Panc1 (cell line): ENCODE data around the gene C12orf54. TPM values are rescaled to one million over a fixed set of nuclear protein-coding genes. Genes with fewer than 3 reads are reported as not detected.

ENCODE experiments used
- ATAC-seq: fragments of 200-7000 bp; cut with Tn5 transposase; 2 replicates; pipeline ENCODE4 v1.9.1; 2020; ENCODE audit warnings: mild to moderate bottlenecking, moderate library complexity
- BruUV-seq: library from RNA; stranded (reverse); fragments of 400-500 nt; replicated peaks from 2 replicates; lab custom pipeline; 2021; lab: Mats Ljungman, UMichigan
- CTCF ChIA-PET: fragments of 300-600 bp; sonication (Branson Sonifier 250); formaldehyde crosslinking; loops from one replicate; lab custom pipeline; 2022; ENCODE audit warnings: antibody characterized with exemption; lab: Charles Lee
- POLR2A ChIA-PET: fragments of 300-600 bp; sonication (Branson Sonifier 250); formaldehyde crosslinking; loops from one replicate; lab custom pipeline; 2022; ENCODE audit warnings: antibody characterized with exemption; lab: Charles Lee
- DNase-seq: peaks from one replicate; pipeline ENCODE4 v3.0.0-alpha.2; 2010; ENCODE audit warnings: low read depth, low spot score
- H3K27ac ChIP-seq: 2 replicates; pipeline ENCODE4 v1.5.1; 2011; ENCODE audit warnings: mild to moderate bottlenecking, low read length, inconsistent platforms
- H3K27me3 ChIP-seq: fragments of 200-500 bp; sonication (Bioruptor generic); 2 replicates; pipeline ENCODE4 v1.6.0; 2014; ENCODE audit warnings: low read length, inconsistent platforms; ENCODE audit not compliant: control insufficient read depth, insufficient read depth
- H3K36me3 ChIP-seq: fragments of 200-500 bp; sonication (Bioruptor generic); 2 replicates; pipeline ENCODE4 v1.5.1; 2014; ENCODE audit warnings: inconsistent platforms, mild to moderate bottlenecking, low read length, moderate library complexity; ENCODE audit not compliant: control insufficient read depth, insufficient read depth
- H3K4me1 ChIP-seq: 2 replicates; pipeline ENCODE4 v1.5.1; 2011; ENCODE audit warnings: inconsistent platforms, mild to moderate bottlenecking, low read length, moderate library complexity; ENCODE audit not compliant: control insufficient read depth, insufficient read depth
- H3K4me3 ChIP-seq, 2 experiments: 2 replicates each; pipeline ENCODE4 v1.5.1; 2011 to 2012; ENCODE audit warnings: low read depth in 2 of 2, low read length in 2 of 2, mild to moderate bottlenecking in 2 of 2, inconsistent platforms in 1 of 2, moderate library complexity in 1 of 2
- H3K9me3 ChIP-seq: fragments of 200-500 bp; sonication (Bioruptor generic); 2 replicates; pipeline ENCODE4 v1.5.1; 2014; ENCODE audit warnings: low read depth, mild to moderate bottlenecking, inconsistent platforms, low read length, moderate library complexity; ENCODE audit not compliant: control insufficient read depth, insufficient read depth
- POLR2AphosphoS5 ChIP-seq: IDR thresholded peaks from 2 replicates; pipeline ENCODE4 v1.6.1; 2012; ENCODE audit warnings: mild to moderate bottlenecking, low read depth, low read length, moderate library complexity
- SIN3A ChIP-seq: IDR thresholded peaks from 2 replicates; pipeline ENCODE4 v1.6.1; 2012; ENCODE audit warnings: low read depth, mild to moderate bottlenecking, low read length, moderate library complexity, borderline replicate concordance; ENCODE audit not compliant: insufficient read depth
- TCF7L2 ChIP-seq: IDR thresholded peaks from 2 replicates; pipeline ENCODE4 v1.6.1; 2011; ENCODE audit warnings: mild to moderate bottlenecking, low read depth, low read length, inconsistent platforms
- in situ Hi-C: cut with HindIII; loops from 2 replicates; pipeline ENCODE4 v1.10.0; 2016; ENCODE audit warnings: low sequenced_read_pairs, low pct_unique_long_range_greater_than_20kb
- intact Hi-C: fragments of 100-400 bp; cut with micrococcal nuclease; formaldehyde crosslinking; loops from one replicate; pipeline ENCODE4 v1.10.0; 2022; ENCODE audit not compliant: unreplicated experiment
- total RNA-seq: library from RNA; stranded (reverse); gene quantifications from one replicate; pipeline ENCODE4 v1.2.1, GENCODE V29; 2021; ENCODE audit not compliant: unreplicated experiment
- TF ChIP-seq, protein P1 (sequence below): fragments of 450-650 bp; IDR thresholded peaks from 2 replicates; pipeline ENCODE4 v1.5.1; 2017; ENCODE audit warnings: mild to moderate bottlenecking
- TF ChIP-seq, protein P2 (sequence below), 2 experiments: IDR thresholded peaks; 2 replicates each; pipeline ENCODE4 v1.6.1; 2011 to 2012; ENCODE audit warnings: low read depth in 2 of 2, control low read depth in 1 of 2, low read length in 1 of 2, mild to moderate bottlenecking in 1 of 2, moderate library complexity in 1 of 2; ENCODE audit not compliant: insufficient read depth in 1 of 2

C12orf54 gene
- total RNA-seq, 1 experiment from 2014 or later: not detected

DNA sequence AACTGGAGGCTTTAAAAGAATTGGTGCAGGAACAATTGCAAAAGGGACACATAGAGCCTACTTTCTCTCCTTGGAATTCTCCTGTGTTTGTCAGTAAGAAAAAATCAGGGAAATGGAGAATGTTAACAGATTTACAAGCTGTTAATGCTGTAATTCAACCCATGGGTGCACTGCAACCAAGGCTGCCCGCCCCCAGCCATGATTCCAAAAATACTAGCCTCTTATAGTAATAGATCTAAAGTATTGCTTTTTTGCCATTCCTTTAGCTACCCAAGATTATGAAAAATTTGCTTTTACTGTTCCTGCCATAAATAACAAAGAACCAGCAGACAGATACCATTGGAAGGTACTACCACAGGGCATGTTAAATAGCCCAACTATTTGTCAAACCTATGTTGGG is 27.8 kb downstream of the C12orf54 start:
- no TSS peak for BruUV-seq
- ATAC-seq (no peak), DNase-seq (no peak)
- H3K4me1 ChIP-seq: no peaks in the 10 kb centered on the region
- no peak overlapping the region for H3K4me3 ChIP-seq
- H3K9me3 ChIP-seq: peaks cover 5% of the 10 kb centered on the region; the same call in 1 of the 2 replicates
- intact Hi-C loops: no loop called here
- in situ Hi-C loops: no loop called here
- TF ChIP-seq, protein P1, sequence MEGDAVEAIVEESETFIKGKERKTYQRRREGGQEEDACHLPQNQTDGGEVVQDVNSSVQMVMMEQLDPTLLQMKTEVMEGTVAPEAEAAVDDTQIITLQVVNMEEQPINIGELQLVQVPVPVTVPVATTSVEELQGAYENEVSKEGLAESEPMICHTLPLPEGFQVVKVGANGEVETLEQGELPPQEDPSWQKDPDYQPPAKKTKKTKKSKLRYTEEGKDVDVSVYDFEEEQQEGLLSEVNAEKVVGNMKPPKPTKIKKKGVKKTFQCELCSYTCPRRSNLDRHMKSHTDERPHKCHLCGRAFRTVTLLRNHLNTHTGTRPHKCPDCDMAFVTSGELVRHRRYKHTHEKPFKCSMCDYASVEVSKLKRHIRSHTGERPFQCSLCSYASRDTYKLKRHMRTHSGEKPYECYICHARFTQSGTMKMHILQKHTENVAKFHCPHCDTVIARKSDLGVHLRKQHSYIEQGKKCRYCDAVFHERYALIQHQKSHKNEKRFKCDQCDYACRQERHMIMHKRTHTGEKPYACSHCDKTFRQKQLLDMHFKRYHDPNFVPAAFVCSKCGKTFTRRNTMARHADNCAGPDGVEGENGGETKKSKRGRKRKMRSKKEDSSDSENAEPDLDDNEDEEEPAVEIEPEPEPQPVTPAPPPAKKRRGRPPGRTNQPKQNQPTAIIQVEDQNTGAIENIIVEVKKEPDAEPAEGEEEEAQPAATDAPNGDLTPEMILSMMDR: no peak
- TF ChIP-seq TCF7L2 (no peak), POLR2AphosphoS5 (no peak), SIN3A (no peak)
- TF ChIP-seq, protein P2, sequence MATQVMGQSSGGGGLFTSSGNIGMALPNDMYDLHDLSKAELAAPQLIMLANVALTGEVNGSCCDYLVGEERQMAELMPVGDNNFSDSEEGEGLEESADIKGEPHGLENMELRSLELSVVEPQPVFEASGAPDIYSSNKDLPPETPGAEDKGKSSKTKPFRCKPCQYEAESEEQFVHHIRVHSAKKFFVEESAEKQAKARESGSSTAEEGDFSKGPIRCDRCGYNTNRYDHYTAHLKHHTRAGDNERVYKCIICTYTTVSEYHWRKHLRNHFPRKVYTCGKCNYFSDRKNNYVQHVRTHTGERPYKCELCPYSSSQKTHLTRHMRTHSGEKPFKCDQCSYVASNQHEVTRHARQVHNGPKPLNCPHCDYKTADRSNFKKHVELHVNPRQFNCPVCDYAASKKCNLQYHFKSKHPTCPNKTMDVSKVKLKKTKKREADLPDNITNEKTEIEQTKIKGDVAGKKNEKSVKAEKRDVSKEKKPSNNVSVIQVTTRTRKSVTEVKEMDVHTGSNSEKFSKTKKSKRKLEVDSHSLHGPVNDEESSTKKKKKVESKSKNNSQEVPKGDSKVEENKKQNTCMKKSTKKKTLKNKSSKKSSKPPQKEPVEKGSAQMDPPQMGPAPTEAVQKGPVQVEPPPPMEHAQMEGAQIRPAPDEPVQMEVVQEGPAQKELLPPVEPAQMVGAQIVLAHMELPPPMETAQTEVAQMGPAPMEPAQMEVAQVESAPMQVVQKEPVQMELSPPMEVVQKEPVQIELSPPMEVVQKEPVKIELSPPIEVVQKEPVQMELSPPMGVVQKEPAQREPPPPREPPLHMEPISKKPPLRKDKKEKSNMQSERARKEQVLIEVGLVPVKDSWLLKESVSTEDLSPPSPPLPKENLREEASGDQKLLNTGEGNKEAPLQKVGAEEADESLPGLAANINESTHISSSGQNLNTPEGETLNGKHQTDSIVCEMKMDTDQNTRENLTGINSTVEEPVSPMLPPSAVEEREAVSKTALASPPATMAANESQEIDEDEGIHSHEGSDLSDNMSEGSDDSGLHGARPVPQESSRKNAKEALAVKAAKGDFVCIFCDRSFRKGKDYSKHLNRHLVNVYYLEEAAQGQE (IDR thresholded peaks at IDR 0.05; ENCODE audit: insufficient read depth in 1 of 2, low read depth in 2 of 2, low read length in 1 of 2): no peak
- peaks cover 4% of the 10 kb centered on the region; the same call in 1 of the 2 replicates for H3K27me3 ChIP-seq
- H3K36me3 ChIP-seq: no peaks in the 10 kb centered on the region
- CTCF ChIA-PET: no interaction called here
- POLR2A ChIA-PET: no interaction called here
- H3K27ac ChIP-seq: no peak overlapping the region

DNA sequence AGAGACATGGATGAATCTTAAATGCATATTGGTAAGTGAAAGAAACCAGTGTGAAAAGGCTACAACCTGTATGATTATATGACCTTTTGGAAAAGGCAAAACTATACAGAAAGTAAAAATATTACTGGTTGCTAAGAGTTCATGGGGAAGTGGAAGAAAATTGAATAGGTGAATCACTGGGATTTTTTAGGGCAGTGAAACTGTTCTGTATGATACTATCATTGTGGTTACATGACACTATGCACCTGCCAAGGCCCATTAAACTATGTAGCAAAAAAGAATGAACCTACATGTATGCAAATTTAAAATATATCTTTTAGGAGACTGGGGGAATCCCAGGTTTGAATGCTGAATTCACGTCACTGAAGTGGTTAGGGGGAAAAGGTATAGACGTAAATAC is 30.6 kb downstream of the C12orf54 start:
- no TSS peak for BruUV-seq
- TF ChIP-seq, protein P1: no peak
- TF ChIP-seq TCF7L2 (no peak), SIN3A (no peak), POLR2AphosphoS5 (no peak)
- TF ChIP-seq, protein P2 (IDR thresholded peaks at IDR 0.05; ENCODE audit: insufficient read depth in 1 of 2, low read depth in 2 of 2, low read length in 1 of 2): no peak
- ATAC-seq (no peak), DNase-seq (no peak)
- Histone ChIP-seq H3K9me3 (peaks cover 5% of the 10 kb centered on the region; the same call in 1 of the 2 replicates), H3K27me3 (peaks cover 8% of the 10 kb centered on the region; the same call in 1 of the 2 replicates), H3K4me3 (no peak overlapping the region), H3K4me1 (no peaks in the 10 kb centered on the region), H3K36me3 (no peaks in the 10 kb centered on the region), H3K27ac (no peak overlapping the region)
- in situ Hi-C loops (no loop called here), intact Hi-C loops (no loop called here)
- POLR2A ChIA-PET: no interaction called here
- CTCF ChIA-PET: no interaction called here
